Karpas-422 (cell line): ENCODE measurements around the gene UCHL5. TPM values are rescaled to one million over a fixed set of nuclear protein-coding genes. Genes with fewer than 3 reads are reported as not detected.

Experiments used
- DNase-seq: peaks from one replicate; pipeline ENCODE4 v3.0.0-alpha.2; 2015
- H2AFZ ChIP-seq: fragments of 200-600 bp; sonication (generic); 2 replicates; pipeline ENCODE4 v1.6.1; 2014; ENCODE audit warnings: antibody characterized with exemption, low read length, mixed read lengths
- H3K27ac ChIP-seq: fragments of 200-600 bp; sonication (generic); 2 replicates; pipeline ENCODE4 v1.5.1; 2014; ENCODE audit warnings: mild to moderate bottlenecking, low read length, moderate library complexity
- H3K27me3 ChIP-seq: fragments of 200-600 bp; sonication (generic); 2 replicates; pipeline ENCODE4 v1.6.1; 2014; ENCODE audit warnings: low read length, mixed read lengths
- H3K36me3 ChIP-seq: fragments of 200-600 bp; sonication (generic); 2 replicates; pipeline ENCODE4 v1.6.1; 2014; ENCODE audit warnings: low read length, mixed read lengths; ENCODE audit not compliant: insufficient read depth
- H3K4me1 ChIP-seq: fragments of 200-600 bp; sonication (generic); 2 replicates; pipeline ENCODE4 v1.6.1; 2014; ENCODE audit warnings: mild to moderate bottlenecking, low read length, mixed read lengths
- H3K4me2 ChIP-seq: fragments of 200-600 bp; sonication (generic); 2 replicates; pipeline ENCODE4 v1.6.1; 2014; ENCODE audit warnings: low read length, low read depth, mild to moderate bottlenecking; ENCODE audit not compliant: poor library complexity, severe bottlenecking
- H3K4me3 ChIP-seq: fragments of 200-600 bp; sonication (generic); 2 replicates; pipeline ENCODE4 v1.5.1; 2014; ENCODE audit warnings: mild to moderate bottlenecking, antibody characterized with exemption, low read length, mixed read lengths
- H3K79me2 ChIP-seq: fragments of 200-600 bp; sonication (generic); 2 replicates; pipeline ENCODE4 v1.6.1; 2014; ENCODE audit warnings: mild to moderate bottlenecking, low read length, mixed read lengths
- H3K9ac ChIP-seq: fragments of 200-600 bp; sonication (generic); 2 replicates; pipeline ENCODE4 v1.6.0; 2014; ENCODE audit warnings: low read length
- H3K9me2 ChIP-seq: fragments of 200-600 bp; sonication (generic), shearing (Covaris generic); replicated peaks from 2 replicates; pipeline ENCODE4 v1.6.0; 2014; ENCODE audit warnings: mild to moderate bottlenecking, low read length, moderate library complexity; ENCODE audit not compliant: insufficient read depth
- H3K9me3 ChIP-seq: fragments of 300-700, 200-600 bp; sonication (generic); 2 replicates; pipeline ENCODE4 v1.6.1; 2014; ENCODE audit warnings: low read length, mixed read lengths
- H4K20me1 ChIP-seq: fragments of 200-600 bp; sonication (generic); 2 replicates; pipeline ENCODE4 v1.6.1; 2014; ENCODE audit warnings: mild to moderate bottlenecking, antibody characterized with exemption, low read length, low read depth; ENCODE audit not compliant: insufficient read depth
- total RNA-seq: library from RNA; depleted of rRNA; stranded (reverse); fragments of >200 nt; shearing (Covaris generic); gene quantifications from 2 replicates; pipeline ENCODE4 v1.2.3, GENCODE V29; 2014; ENCODE audit warnings: low replicate concordance

The UCHL5 gene
- total RNA-seq, 1 experiment from 2014 or later = 63.4 TPM

DNA sequence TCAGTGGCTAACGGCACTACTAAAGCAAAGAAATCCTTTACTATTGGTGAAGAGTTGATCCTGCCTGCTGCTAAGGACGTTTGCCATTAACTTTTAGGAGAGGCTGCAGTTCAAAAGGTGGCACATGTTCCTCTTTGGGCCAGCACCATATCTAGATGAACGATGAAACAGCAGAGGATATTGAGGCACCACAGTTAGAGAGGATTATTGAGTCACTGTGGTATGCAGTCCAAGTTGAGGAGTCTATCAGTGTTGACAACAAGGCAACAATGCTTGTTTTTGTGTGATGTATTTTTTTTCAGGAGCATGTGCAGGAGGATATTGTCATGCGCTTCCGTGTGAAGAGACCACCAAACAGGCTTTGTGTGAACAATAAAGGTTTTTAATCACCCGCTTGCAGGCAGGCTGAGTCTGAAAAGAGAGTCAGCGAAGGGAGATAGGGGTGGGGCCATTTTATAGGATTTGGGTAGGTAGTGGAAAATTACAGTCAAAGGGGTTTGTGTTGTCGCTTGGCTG is 80.9 kb downstream of the UCHL5 start:
- Histone ChIP-seq H3K36me3 (no peaks in the 10 kb centered on the region), H3K9ac (no peak overlapping the region), H3K4me2 (no peak overlapping the region), H3K79me2 (no peaks in the 10 kb centered on the region), H3K27me3 (no peaks in the 10 kb centered on the region), H3K9me3 (no peaks in the 10 kb centered on the region), H3K9me2 (no peaks in the 10 kb centered on the region), H3K4me1 (peaks cover 16% of the 10 kb centered on the region), H3K4me3 (no peak overlapping the region), H2AFZ (no peak overlapping the region), H4K20me1 (no peaks in the 10 kb centered on the region), H3K27ac (no peak overlapping the region)
- no peak for DNase-seq

GRCh38 chr1:192977089-192977706 is 82.0 kb downstream of the UCHL5 start:
- Histone ChIP-seq H3K9ac (no peak overlapping the region), H3K36me3 (no peaks in the 10 kb centered on the region), H4K20me1 (no peaks in the 10 kb centered on the region), H3K9me2 (no peaks in the 10 kb centered on the region), H3K9me3 (no peaks in the 10 kb centered on the region), H3K27ac (no peak overlapping the region), H3K79me2 (no peaks in the 10 kb centered on the region), H3K4me3 (no peak overlapping the region), H3K4me2 (no peak overlapping the region), H3K27me3 (no peaks in the 10 kb centered on the region), H2AFZ (no peak overlapping the region), H3K4me1 (peaks cover 9% of the 10 kb centered on the region)
- no peak for DNase-seq

DNA sequence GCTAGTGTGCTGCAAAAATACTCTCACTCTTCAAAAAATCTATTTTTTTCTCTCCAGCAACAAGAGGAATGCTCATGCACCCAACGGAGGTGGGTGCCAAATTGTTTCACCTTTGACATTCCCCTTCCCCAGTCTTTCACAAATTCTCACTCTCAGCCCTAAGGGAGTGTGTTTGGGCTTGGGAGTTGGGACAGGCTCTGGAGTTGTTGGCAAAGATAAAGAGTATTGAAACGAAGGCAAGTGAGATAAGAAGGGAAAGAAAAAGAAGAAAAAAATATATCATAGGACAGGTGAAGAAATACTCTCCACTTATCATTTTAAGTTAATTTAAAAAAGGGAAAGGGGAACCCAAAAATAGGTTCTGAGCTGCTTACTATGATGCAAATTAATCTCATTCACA is 82.6 kb downstream of the UCHL5 start:
- Histone ChIP-seq H3K27me3 (no peaks in the 10 kb centered on the region), H3K4me2 (no peak overlapping the region), H3K79me2 (no peaks in the 10 kb centered on the region), H3K9ac (no peak overlapping the region), H3K9me3 (no peaks in the 10 kb centered on the region), H3K27ac (no peak overlapping the region), H3K36me3 (no peaks in the 10 kb centered on the region), H4K20me1 (no peaks in the 10 kb centered on the region), H2AFZ (no peak overlapping the region), H3K4me3 (no peak overlapping the region), H3K4me1 (peaks cover 9% of the 10 kb centered on the region), H3K9me2 (no peaks in the 10 kb centered on the region)
- DNase-seq = no peak

DNA sequence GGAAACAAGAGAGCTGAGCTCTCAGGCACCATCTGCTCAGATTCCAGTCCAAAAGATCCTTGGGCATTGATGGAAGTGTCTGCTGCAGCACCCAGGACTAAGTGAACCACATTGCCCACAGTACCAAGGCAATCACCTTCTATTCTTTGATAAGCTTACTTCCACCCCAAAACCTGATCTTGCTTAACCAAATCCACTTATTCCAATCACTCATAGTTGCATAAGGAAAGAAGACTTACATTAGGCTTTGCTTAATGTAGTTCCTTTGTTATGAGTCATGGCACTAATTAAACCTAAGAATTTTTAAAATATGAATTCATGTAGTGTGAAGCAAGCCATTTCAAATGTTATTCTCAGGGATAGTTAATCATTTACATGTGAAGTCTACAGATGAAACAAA is 84.5 kb downstream of the UCHL5 start:
- Histone ChIP-seq H3K9ac (no peak overlapping the region), H3K4me1 (peaks cover 11% of the 10 kb centered on the region), H2AFZ (no peak overlapping the region), H3K4me3 (no peak overlapping the region), H3K27ac (no peak overlapping the region), H4K20me1 (no peaks in the 10 kb centered on the region), H3K9me3 (no peaks in the 10 kb centered on the region), H3K36me3 (no peaks in the 10 kb centered on the region), H3K9me2 (no peaks in the 10 kb centered on the region), H3K4me2 (no peak overlapping the region), H3K27me3 (no peaks in the 10 kb centered on the region), H3K79me2 (no peaks in the 10 kb centered on the region)
- DNase-seq = no peak

GRCh38 chr1:192973988-192974387 is 85.2 kb downstream of the UCHL5 start:
- H3K27ac ChIP-seq = no peak overlapping the region
- H3K4me2 ChIP-seq = no peak overlapping the region
- no peak overlapping the region for H3K9ac ChIP-seq
- H3K9me2 ChIP-seq = no peaks in the 10 kb centered on the region
- H2AFZ ChIP-seq = no peak overlapping the region
- H3K27me3 ChIP-seq = no peaks in the 10 kb centered on the region
- no peaks in the 10 kb centered on the region for H3K9me3 ChIP-seq
- no peaks in the 10 kb centered on the region for H3K36me3 ChIP-seq
- peaks cover 18% of the 10 kb centered on the region for H3K4me1 ChIP-seq
- H3K79me2 ChIP-seq = no peaks in the 10 kb centered on the region
- DNase-seq = no peak
- no peak overlapping the region for H3K4me3 ChIP-seq
- no peaks in the 10 kb centered on the region for H4K20me1 ChIP-seq

DNA sequence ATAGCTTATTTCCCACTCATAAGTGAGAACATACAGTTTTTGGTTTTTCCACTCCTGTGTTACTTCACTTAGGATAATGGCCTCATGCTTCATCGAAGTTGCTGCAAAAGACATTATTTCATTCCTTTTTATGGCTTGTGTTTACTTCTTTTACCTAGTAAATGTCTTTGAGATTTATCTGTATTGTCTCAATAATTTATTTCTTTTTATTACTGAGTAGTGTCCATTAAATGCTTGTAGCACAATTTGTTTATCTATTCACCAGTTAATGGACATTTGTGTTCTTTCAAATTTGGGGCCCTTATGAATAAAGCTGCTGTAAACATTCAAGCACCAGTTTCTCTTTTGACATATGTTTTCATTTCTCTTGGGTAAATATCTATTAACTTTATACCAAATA is 86.0 kb downstream of the UCHL5 start:
- no peaks in the 10 kb centered on the region for H3K27me3 ChIP-seq
- no peak overlapping the region for H3K9ac ChIP-seq

GRCh38 chr1:192969091-192969490 is 90.1 kb downstream of the UCHL5 start:
- DNase-seq = no peak
- peaks cover 12% of the 10 kb centered on the region for H3K4me1 ChIP-seq
- H3K27me3 ChIP-seq = no peaks in the 10 kb centered on the region
- no peak overlapping the region for H2AFZ ChIP-seq
- H3K4me3 ChIP-seq = no peak overlapping the region
- no peaks in the 10 kb centered on the region for H3K79me2 ChIP-seq
- H3K36me3 ChIP-seq = no peaks in the 10 kb centered on the region
- peak overlapping the region; percentile 28 for H3K4me2 ChIP-seq
- H3K9me3 ChIP-seq = no peaks in the 10 kb centered on the region
- H3K9ac ChIP-seq = no peak overlapping the region
- H4K20me1 ChIP-seq = no peaks in the 10 kb centered on the region
- no peak overlapping the region for H3K27ac ChIP-seq
- H3K9me2 ChIP-seq = no peaks in the 10 kb centered on the region

More for the DNA sequence above, 86.0 kb downstream of the UCHL5 start:
- no peaks in the 10 kb centered on the region for H3K9me3 ChIP-seq
- no peak overlapping the region for H3K4me2 ChIP-seq
- no peak overlapping the region for H3K4me3 ChIP-seq
- no peaks in the 10 kb centered on the region for H4K20me1 ChIP-seq
- H3K4me1 ChIP-seq = peaks cover 21% of the 10 kb centered on the region
- H3K36me3 ChIP-seq = no peaks in the 10 kb centered on the region
- H3K27ac ChIP-seq = no peak overlapping the region
- H3K79me2 ChIP-seq = no peaks in the 10 kb centered on the region
- no peaks in the 10 kb centered on the region for H3K9me2 ChIP-seq
- DNase-seq = no peak
- H2AFZ ChIP-seq = no peak overlapping the region

DNA sequence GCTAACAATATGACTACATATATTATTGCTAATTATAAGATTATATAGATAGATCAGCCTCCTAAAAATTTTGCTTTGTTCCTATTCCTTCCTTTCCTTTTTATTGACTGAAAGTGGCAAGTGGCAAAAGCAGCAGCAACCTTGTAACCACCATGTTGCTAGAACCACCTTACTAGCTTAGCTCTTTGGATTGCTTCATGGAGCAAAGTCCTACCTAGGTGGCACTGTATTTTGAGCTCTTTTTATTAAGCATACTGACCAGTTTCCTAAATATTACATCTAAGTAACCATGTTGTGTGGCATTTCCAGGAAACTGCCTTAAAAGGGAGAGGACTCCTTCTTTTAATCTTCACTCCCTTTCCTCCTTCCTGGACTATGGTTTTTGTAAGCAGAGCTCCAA is 90.8 kb downstream of the UCHL5 start:
- Histone ChIP-seq H3K79me2 (no peaks in the 10 kb centered on the region), H3K4me3 (no peak overlapping the region), H3K9ac (no peak overlapping the region), H3K9me3 (no peaks in the 10 kb centered on the region), H4K20me1 (no peaks in the 10 kb centered on the region), H3K4me2 (no peak overlapping the region), H3K9me2 (no peaks in the 10 kb centered on the region), H3K4me1 (peaks cover 12% of the 10 kb centered on the region), H3K27ac (no peak overlapping the region), H3K36me3 (no peaks in the 10 kb centered on the region), H2AFZ (no peak overlapping the region), H3K27me3 (no peaks in the 10 kb centered on the region)
- no peak for DNase-seq
